HepG2 (cell line): ENCODE results near the gene DSTYK.

Source experiments
- BCLAF1 ChIP-seq: fragments of 450-650 bp; IDR thresholded peaks from 2 replicates; pipeline ENCODE4 v1.6.1; 2017; ENCODE audit warnings: mild to moderate bottlenecking
- CBX2 ChIP-seq, 2 experiments: fragments of 200-600 bp in 1 of 2; sonication (generic); formaldehyde crosslinking in 1 of 2; IDR thresholded peaks; 2 replicates each; pipeline versions ENCODE4 v1.7.0 to v1.8.1; 2018 to 2022; ENCODE audit warnings: low read depth in 2 of 2, low read length in 1 of 2, mild to moderate bottlenecking in 1 of 2, missing genetic modification reagents in 1 of 2
- CTCF ChIP-seq: sonication (generic); formaldehyde crosslinking; IDR thresholded peaks from 2 replicates; pipeline ENCODE4 v1.5.0; 2020; ENCODE audit warnings: mild to moderate bottlenecking, missing genetic modification reagents, moderate library complexity
- MAX ChIP-seq: IDR thresholded peaks from 2 replicates; pipeline ENCODE4 v1.6.1; 2012; ENCODE audit warnings: inconsistent platforms
- MTA1 ChIP-seq: sonication (generic); formaldehyde crosslinking; IDR thresholded peaks from 2 replicates; pipeline ENCODE4 v1.4.0; 2020; ENCODE audit warnings: missing genetic modification reagents, mild to moderate bottlenecking, borderline replicate concordance
- SMAD3 ChIP-seq: sonication (generic); formaldehyde crosslinking; IDR thresholded peaks from 2 replicates; pipeline ENCODE4 v1.4.0; 2020; ENCODE audit warnings: missing genetic modification reagents
- TP53 ChIP-seq: sonication (generic); formaldehyde crosslinking; conservative IDR thresholded peaks from 2 replicates; pipeline ENCODE4 v1.4.0; 2020; ENCODE audit warnings: missing genetic modification reagents
- ZFP90 ChIP-seq: sonication (generic); formaldehyde crosslinking; IDR thresholded peaks from 2 replicates; pipeline ENCODE4 v1.8.0; 2022; ENCODE audit warnings: missing genetic modification reagents, mild to moderate bottlenecking, inconsistent platforms, borderline replicate concordance
- ZNF124 ChIP-seq: sonication (generic); formaldehyde crosslinking; IDR thresholded peaks from 2 replicates; pipeline ENCODE4 v1.4.0; 2020; ENCODE audit warnings: missing genetic modification reagents
- ZNF160 ChIP-seq: sonication (generic); formaldehyde crosslinking; IDR thresholded peaks from 2 replicates; pipeline ENCODE4 v1.8.0; 2022; ENCODE audit warnings: mild to moderate bottlenecking, inconsistent platforms, missing genetic modification reagents
- ZNF207 ChIP-seq: fragments of 450-650 bp; IDR thresholded peaks from 2 replicates; pipeline ENCODE4 v1.6.1; 2016; ENCODE audit warnings: antibody characterized with exemption, borderline replicate concordance
- ZNF501 ChIP-seq: sonication (generic); formaldehyde crosslinking; IDR thresholded peaks from 2 replicates; pipeline ENCODE4 v1.5.1; 2020; ENCODE audit warnings: mild to moderate bottlenecking, moderate library complexity, missing genetic modification reagents
- ZNF513 ChIP-seq: sonication (generic); formaldehyde crosslinking; conservative IDR thresholded peaks from 2 replicates; pipeline ENCODE4 v1.5.0; 2020; ENCODE audit warnings: missing genetic modification reagents
- ZNF777 ChIP-seq: sonication (generic); formaldehyde crosslinking; IDR thresholded peaks from 2 replicates; pipeline ENCODE4 v1.4.0; 2020; ENCODE audit warnings: missing genetic modification reagents

GRCh38 chr1:205192287-205192686 lies 19.2 kb downstream of the DSTYK start:
- TF ChIP-seq ZNF501 (CRISPR knock-in tag): no peak
- no peak for TF ChIP-seq ZNF207
- TF ChIP-seq CBX2 (IDR thresholded peaks at IDR 0.05; ENCODE audit: low read depth, low read length): no peak
- TF ChIP-seq CBX2 (CRISPR knock-in tag; IDR thresholded peaks at IDR 0.05; ENCODE audit: low read depth): no peak
- TF ChIP-seq ZNF777 (CRISPR knock-in tag): no peak
- no peak for TF ChIP-seq MTA1 (CRISPR knock-in tag)
- TF ChIP-seq ZFP90: no peak
- TF ChIP-seq BCLAF1: no peak
- no peak for TF ChIP-seq SMAD3 (CRISPR knock-in tag)
- TF ChIP-seq TP53 (CRISPR knock-in tag): no peak
- no peak for TF ChIP-seq CTCF (CRISPR knock-in tag)
- no peak for TF ChIP-seq ZNF124 (CRISPR knock-in tag)
- TF ChIP-seq ZNF513: no peak
- TF ChIP-seq MAX: no peak
- no peak for TF ChIP-seq ZNF160 (CRISPR knock-in tag)
